OCI-LY1 (cell line): ENCODE measurements around the gene PYY.

ENCODE experiments used
- EZH2 ChIP-seq: fragments of 200-600 bp; sonication (generic), shearing (Covaris generic); IDR thresholded peaks from 2 replicates; pipeline ENCODE4 v1.8.0; 2017; ENCODE audit warnings: borderline replicate concordance, mixed run types, mild to moderate bottlenecking, antibody characterized with exemption, low read length, moderate library complexity, mixed read lengths
- TF ChIP-seq, protein P1 (sequence below): fragments of 200-600 bp; sonication (generic), shearing (Covaris generic); IDR thresholded peaks from 2 replicates; pipeline ENCODE4 v1.5.1; 2017; ENCODE audit warnings: mild to moderate bottlenecking, antibody characterized with exemption, low read length, moderate library complexity, mixed read lengths

DNA sequence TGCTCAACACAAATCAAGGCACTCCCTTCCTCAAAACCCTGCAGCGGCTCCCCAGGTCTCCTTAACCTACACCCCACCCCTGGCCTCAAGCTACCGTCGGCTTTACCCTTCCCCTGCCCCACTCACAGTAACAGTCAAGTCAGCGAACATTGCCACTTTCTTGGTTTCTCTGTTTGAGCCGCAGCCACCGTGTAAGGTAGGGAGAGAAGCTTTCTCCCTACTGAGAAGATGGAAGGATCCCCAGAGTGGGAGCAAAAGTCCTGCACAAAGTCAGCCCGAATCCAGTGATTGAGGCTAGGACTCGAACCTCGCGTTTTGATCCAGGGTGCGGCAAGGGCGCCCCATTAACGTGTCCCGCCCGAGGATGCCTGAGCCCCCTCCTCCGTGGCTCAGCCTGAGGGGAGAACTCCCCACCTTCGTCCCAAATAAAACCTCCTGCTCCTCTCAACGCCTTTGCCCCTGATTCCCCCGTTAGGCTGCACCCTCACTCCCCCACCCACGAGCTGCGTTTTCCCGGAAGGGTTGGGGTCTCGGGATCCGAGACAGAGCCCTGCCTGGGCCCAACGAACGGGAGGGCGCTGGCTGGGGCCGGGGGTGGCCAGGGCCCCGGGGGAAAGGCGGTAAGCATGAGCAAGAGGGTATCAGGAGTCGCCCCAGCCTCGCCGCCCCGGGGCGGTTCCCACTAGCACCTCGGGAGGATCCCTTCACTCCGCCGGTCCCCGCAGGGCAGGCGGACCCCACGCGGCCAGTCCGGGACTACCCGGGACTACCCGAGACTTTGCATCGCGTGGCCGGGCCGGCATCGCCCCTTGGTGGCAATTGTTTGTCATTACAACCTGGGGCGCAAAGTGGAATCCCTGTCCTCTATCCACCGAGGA lies 40.8 kb upstream of the PYY start:
- no peak for TF ChIP-seq EZH2
- TF ChIP-seq, protein P1, sequence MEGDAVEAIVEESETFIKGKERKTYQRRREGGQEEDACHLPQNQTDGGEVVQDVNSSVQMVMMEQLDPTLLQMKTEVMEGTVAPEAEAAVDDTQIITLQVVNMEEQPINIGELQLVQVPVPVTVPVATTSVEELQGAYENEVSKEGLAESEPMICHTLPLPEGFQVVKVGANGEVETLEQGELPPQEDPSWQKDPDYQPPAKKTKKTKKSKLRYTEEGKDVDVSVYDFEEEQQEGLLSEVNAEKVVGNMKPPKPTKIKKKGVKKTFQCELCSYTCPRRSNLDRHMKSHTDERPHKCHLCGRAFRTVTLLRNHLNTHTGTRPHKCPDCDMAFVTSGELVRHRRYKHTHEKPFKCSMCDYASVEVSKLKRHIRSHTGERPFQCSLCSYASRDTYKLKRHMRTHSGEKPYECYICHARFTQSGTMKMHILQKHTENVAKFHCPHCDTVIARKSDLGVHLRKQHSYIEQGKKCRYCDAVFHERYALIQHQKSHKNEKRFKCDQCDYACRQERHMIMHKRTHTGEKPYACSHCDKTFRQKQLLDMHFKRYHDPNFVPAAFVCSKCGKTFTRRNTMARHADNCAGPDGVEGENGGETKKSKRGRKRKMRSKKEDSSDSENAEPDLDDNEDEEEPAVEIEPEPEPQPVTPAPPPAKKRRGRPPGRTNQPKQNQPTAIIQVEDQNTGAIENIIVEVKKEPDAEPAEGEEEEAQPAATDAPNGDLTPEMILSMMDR: peak; percentile 80
